DND-41 (cell line): ENCODE results near the gene GK.
A peak's percentile ranks its signal among the peaks of the same experiment; 100 is the strongest.

ENCODE experiments used
- ATAC-seq: fragments of 200-7000 bp; cut with Tn5 transposase; 3 replicates; pipeline ENCODE4 v1.9.1; 2021; ENCODE audit warnings: low read depth; ENCODE audit not compliant: insufficient read depth
- DNase-seq: peaks from one replicate; pipeline ENCODE4 v3.0.0-alpha.2; 2020
- H2AFZ ChIP-seq: 2 replicates; pipeline ENCODE4 v1.6.0; 2012; ENCODE audit warnings: low read depth, low read length
- H3K27ac ChIP-seq: 2 replicates; pipeline ENCODE4 v1.5.1; 2012; ENCODE audit warnings: low read length, inconsistent platforms
- H3K27me3 ChIP-seq: fragments of 200-600 bp; sonication (generic); 2 replicates; pipeline ENCODE4 v1.6.0; 2012; ENCODE audit warnings: low read length, mild to moderate bottlenecking, inconsistent platforms; ENCODE audit not compliant: insufficient read depth, poor library complexity
- H3K36me3 ChIP-seq: 2 replicates; pipeline ENCODE4 v1.5.1; 2012; ENCODE audit warnings: low read length, inconsistent platforms; ENCODE audit not compliant: insufficient read depth
- H3K4me1 ChIP-seq: 2 replicates; pipeline ENCODE4 v1.5.1; 2012; ENCODE audit warnings: mild to moderate bottlenecking, low read length; ENCODE audit not compliant: insufficient read depth
- H3K4me2 ChIP-seq: 2 replicates; pipeline ENCODE4 v1.6.0; 2012; ENCODE audit warnings: mild to moderate bottlenecking, moderate library complexity, low read length, inconsistent platforms; ENCODE audit not compliant: insufficient read depth
- H3K4me3 ChIP-seq, 2 experiments: fragments of 200-600 bp in 1 of 2; shearing (Covaris generic) in 1 of 2; 2 replicates each; pipeline ENCODE4 v1.5.1; 2012 to 2016; ENCODE audit warnings: inconsistent platforms in 2 of 2, low read length in 2 of 2, mild to moderate bottlenecking in 2 of 2, low read depth in 1 of 2, moderate library complexity in 1 of 2
- H3K79me2 ChIP-seq: 2 replicates; pipeline ENCODE4 v1.6.0; 2012; ENCODE audit warnings: low read length, inconsistent platforms; ENCODE audit not compliant: insufficient read depth
- H3K9ac ChIP-seq: 2 replicates; pipeline ENCODE4 v1.6.0; 2012; ENCODE audit warnings: low read depth, mild to moderate bottlenecking, inconsistent platforms, low read length, moderate library complexity
- H3K9me3 ChIP-seq: 2 replicates; pipeline ENCODE4 v1.5.1; 2012; ENCODE audit warnings: low read length, moderate library complexity, mild to moderate bottlenecking, inconsistent platforms; ENCODE audit not compliant: insufficient read depth, severe bottlenecking
- H4K20me1 ChIP-seq: 2 replicates; pipeline ENCODE4 v1.6.0; 2012; ENCODE audit warnings: low read length; ENCODE audit not compliant: insufficient read depth
- EZH2 ChIP-seq: IDR thresholded peaks from 3 replicates; pipeline ENCODE4 v1.6.1; 2012; ENCODE audit warnings: borderline replicate concordance, low read depth, mild to moderate bottlenecking, moderate library complexity, low read length, inconsistent platforms; ENCODE audit not compliant: severe bottlenecking
- TF ChIP-seq, protein P1 (sequence below): IDR thresholded peaks from 2 replicates; pipeline ENCODE4 v1.5.1; 2012; ENCODE audit warnings: borderline replicate concordance, low read length, moderate library complexity, mild to moderate bottlenecking; ENCODE audit not compliant: poor library complexity, severe bottlenecking; ENCODE audit errors: extremely low read depth

GK gene

DNA sequence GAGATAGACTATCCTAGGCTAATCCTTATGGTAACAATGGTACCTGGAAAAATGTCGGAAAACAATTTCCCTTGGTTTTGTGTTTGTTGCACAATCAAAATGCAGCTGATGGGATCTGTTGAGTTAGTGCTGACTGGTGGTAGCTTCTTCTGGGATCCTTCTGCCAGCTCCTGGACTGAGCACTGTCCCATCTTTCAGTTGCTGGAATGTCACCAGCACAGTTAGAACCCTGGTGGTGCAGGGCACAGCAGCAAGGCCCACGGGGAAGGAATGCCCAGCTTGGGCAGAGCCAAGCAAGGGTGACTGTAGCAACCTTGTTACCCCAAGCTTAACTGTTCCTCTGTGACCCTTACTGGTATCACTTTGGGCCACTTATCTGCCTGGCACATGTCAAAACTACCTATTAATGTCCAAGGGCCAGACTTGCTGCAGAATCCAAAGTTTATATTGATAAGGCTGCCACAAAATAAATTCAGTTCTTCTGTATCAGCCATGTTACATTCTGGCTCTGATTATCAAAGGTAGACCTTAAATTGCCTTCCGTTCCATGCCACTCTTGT is 53.1 kb downstream of the GK start:
- Histone ChIP-seq H3K79me2 (no peaks in the 10 kb centered on the region), H2AFZ (no peak overlapping the region), H4K20me1 (no peaks in the 10 kb centered on the region), H3K27ac (no peak overlapping the region), H3K4me2 (no peak overlapping the region), H3K27me3 (no peaks in the 10 kb centered on the region), H3K9ac (no peak overlapping the region), H3K4me3 (no peak overlapping the region), H3K4me1 (no peaks in the 10 kb centered on the region), H3K36me3 (peaks cover 11% of the 10 kb centered on the region; the same call in 1 of the 2 replicates), H3K9me3 (no peaks in the 10 kb centered on the region)
- DNase-seq (no peak), ATAC-seq (no peak)
- TF ChIP-seq EZH2 = no peak
- TF ChIP-seq, protein P1, sequence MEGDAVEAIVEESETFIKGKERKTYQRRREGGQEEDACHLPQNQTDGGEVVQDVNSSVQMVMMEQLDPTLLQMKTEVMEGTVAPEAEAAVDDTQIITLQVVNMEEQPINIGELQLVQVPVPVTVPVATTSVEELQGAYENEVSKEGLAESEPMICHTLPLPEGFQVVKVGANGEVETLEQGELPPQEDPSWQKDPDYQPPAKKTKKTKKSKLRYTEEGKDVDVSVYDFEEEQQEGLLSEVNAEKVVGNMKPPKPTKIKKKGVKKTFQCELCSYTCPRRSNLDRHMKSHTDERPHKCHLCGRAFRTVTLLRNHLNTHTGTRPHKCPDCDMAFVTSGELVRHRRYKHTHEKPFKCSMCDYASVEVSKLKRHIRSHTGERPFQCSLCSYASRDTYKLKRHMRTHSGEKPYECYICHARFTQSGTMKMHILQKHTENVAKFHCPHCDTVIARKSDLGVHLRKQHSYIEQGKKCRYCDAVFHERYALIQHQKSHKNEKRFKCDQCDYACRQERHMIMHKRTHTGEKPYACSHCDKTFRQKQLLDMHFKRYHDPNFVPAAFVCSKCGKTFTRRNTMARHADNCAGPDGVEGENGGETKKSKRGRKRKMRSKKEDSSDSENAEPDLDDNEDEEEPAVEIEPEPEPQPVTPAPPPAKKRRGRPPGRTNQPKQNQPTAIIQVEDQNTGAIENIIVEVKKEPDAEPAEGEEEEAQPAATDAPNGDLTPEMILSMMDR = no peak

DNA sequence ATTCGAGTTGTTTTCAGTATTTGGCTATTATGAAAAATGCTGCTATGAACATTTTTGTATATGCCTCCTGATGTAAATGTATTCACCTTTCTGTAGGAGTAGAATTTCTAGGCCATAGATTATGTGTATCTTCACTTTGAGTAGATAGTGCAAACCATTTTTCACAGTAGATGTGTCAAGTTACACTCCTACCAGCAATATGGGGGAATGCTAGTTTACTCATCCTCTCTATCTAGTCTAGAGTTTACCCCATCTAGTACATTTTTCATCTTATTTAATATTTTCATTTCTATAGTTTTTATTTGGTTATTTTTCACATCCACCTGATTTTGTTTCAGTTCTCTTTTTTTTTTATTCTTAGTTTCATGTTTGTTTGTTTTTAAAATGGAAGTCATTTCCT is 59.0 kb downstream of the GK start:
- H3K4me3 ChIP-seq = no peak overlapping the region
- no peaks in the 10 kb centered on the region for H3K27me3 ChIP-seq
- TF ChIP-seq, protein P1 = no peak
- TF ChIP-seq EZH2 = no peak
- no peak overlapping the region for H3K27ac ChIP-seq
- no peak overlapping the region for H3K9ac ChIP-seq
- peaks cover 14% of the 10 kb centered on the region; the same call in 1 of the 2 replicates for H3K36me3 ChIP-seq
- no peaks in the 10 kb centered on the region for H4K20me1 ChIP-seq
- DNase-seq (no peak), ATAC-seq (no peak)
- H3K4me2 ChIP-seq = no peak overlapping the region
- H3K79me2 ChIP-seq = no peaks in the 10 kb centered on the region
- H3K4me1 ChIP-seq = no peaks in the 10 kb centered on the region
- no peaks in the 10 kb centered on the region for H3K9me3 ChIP-seq
- H2AFZ ChIP-seq = no peak overlapping the region

DNA sequence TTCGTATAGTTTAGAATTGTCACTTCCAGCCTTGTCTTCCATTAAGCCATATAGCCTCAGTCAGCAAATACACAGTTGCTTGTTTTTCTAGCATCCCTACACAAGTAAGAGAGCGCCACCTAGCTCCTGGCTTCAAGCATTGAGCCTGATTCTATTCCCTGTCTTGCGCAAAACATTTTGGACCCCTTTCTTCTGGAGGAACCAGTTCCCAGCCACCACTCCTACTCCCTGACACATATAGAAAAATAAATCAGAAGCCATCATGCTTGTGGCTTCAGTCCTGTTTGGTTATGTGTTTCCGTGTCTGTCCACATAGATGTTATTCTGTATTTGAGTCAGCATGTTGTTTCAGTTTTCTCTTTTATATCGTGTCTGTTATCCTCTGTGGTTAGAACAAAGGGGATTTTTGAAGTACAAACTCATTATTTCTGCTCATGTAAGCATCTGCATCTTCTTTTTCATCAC is 59.9 kb downstream of the GK start:
- H3K79me2 ChIP-seq = no peaks in the 10 kb centered on the region
- ATAC-seq = peak; percentile 79
- H2AFZ ChIP-seq = no peak overlapping the region
- peaks cover 14% of the 10 kb centered on the region; the same call in 1 of the 2 replicates for H3K36me3 ChIP-seq
- no peak overlapping the region for H3K9ac ChIP-seq
- H3K27ac ChIP-seq = no peak overlapping the region
- no peak overlapping the region for H3K4me2 ChIP-seq
- H3K4me1 ChIP-seq = no peaks in the 10 kb centered on the region
- no peaks in the 10 kb centered on the region for H3K9me3 ChIP-seq
- no peak for TF ChIP-seq EZH2
- TF ChIP-seq, protein P1 = peak; percentile 71
- DNase-seq = peak; percentile 41
- H3K27me3 ChIP-seq = no peaks in the 10 kb centered on the region
- no peak overlapping the region for H3K4me3 ChIP-seq
- no peaks in the 10 kb centered on the region for H4K20me1 ChIP-seq
